CD4-positive, alpha-beta T cell treated with Interleukin-17A for 1 hour (primary cell): Measurements from ENCODE around the gene FBN1.

Experiments used
- DNase-seq: peaks from one replicate; pipeline ENCODE4 v3.0.0-alpha.2; 2020

FBN1 gene

GRCh38 chr15:48501208-48501607, 144.3 kb downstream of the FBN1 start:
- DNase-seq: no peak

- no peak for DNase-seq
These were observed 144.9 kb downstream of the FBN1 start for GRCh38 chr15:48500595-48500994.

- no peak for DNase-seq
These were observed 145.5 kb downstream of the FBN1 start for GRCh38 chr15:48499978-48500377.

GRCh38 chr15:48498828-48499227, 146.7 kb downstream of the FBN1 start:
- no peak for DNase-seq

- no peak for DNase-seq
These were observed 150.9 kb downstream of the FBN1 start for GRCh38 chr15:48494631-48495030.

- DNase-seq: no peak
These were observed 151.7 kb downstream of the FBN1 start for GRCh38 chr15:48493763-48494225.

GRCh38 chr15:48493084-48493762, 152.3 kb downstream of the FBN1 start:
- DNase-seq: no peak

- no peak for DNase-seq
These were observed 159.3 kb downstream of the FBN1 start for GRCh38 chr15:48486228-48486627.

GRCh38 chr15:48481802-48482201, 163.7 kb downstream of the FBN1 start:
- no peak for DNase-seq

- no peak for DNase-seq
These were observed 165.8 kb downstream of the FBN1 start for GRCh38 chr15:48479751-48480150.

- no peak for DNase-seq
These were observed 166.9 kb downstream of the FBN1 start for GRCh38 chr15:48478581-48478980.

- no peak for DNase-seq
These were observed 167.6 kb downstream of the FBN1 start for GRCh38 chr15:48477795-48478360.

- no peak for DNase-seq
These were observed 169.7 kb downstream of the FBN1 start for GRCh38 chr15:48475600-48476395.

- DNase-seq: no peak
These were observed 171.8 kb downstream of the FBN1 start for GRCh38 chr15:48473667-48474066.

- DNase-seq: no peak
These were observed 172.8 kb downstream of the FBN1 start for GRCh38 chr15:48472756-48473155.

GRCh38 chr15:48471073-48471472, 174.4 kb downstream of the FBN1 start:
- no peak for DNase-seq

- no peak for DNase-seq
These were observed 175.4 kb downstream of the FBN1 start for GRCh38 chr15:48470096-48470495.

- no peak for DNase-seq
These were observed 175.8 kb downstream of the FBN1 start for GRCh38 chr15:48469681-48470080.

- DNase-seq: no peak
These were observed 176.2 kb downstream of the FBN1 start for GRCh38 chr15:48469271-48469670.

- DNase-seq: no peak
These were observed 177.7 kb downstream of the FBN1 start for GRCh38 chr15:48467801-48468200.

- no peak for DNase-seq
These were observed 178.7 kb downstream of the FBN1 start for GRCh38 chr15:48466820-48467219.

GRCh38 chr15:48466079-48466478, 179.4 kb downstream of the FBN1 start:
- no peak for DNase-seq

- DNase-seq: no peak
These were observed 180.1 kb downstream of the FBN1 start for GRCh38 chr15:48465410-48465809.

- DNase-seq: no peak
These were observed 182.1 kb downstream of the FBN1 start for GRCh38 chr15:48463366-48463880.
